ENCODE data around the gene TAF4.
"Not testable (repeated sequence)": the region's sequence is repeated elsewhere in the genome, so short reads cannot be mapped to it uniquely, and the experiment has no call there.

Gene TAF4

GRCh38 chr20:61998343-61999121, 67.1 kb downstream of the TAF4 start:
- DNase-seq = no peak

GRCh38 chr20:61997891-61998290, 67.8 kb downstream of the TAF4 start:
- DNase-seq = no peak

- DNase-seq = no peak
These were observed 68.3 kb downstream of the TAF4 start for GRCh38 chr20:61997372-61997771.

GRCh38 chr20:61994546-61994945, 71.1 kb downstream of the TAF4 start:
- no peak for DNase-seq

GRCh38 chr20:61993058-61993457, 72.6 kb downstream of the TAF4 start:
- no peak for DNase-seq

GRCh38 chr20:61991476-61991875, 74.2 kb downstream of the TAF4 start:
- DNase-seq = no peak

GRCh38 chr20:61990484-61990883, 75.2 kb downstream of the TAF4 start:
- no peak for DNase-seq

- DNase-seq = no peak
These were observed 75.9 kb downstream of the TAF4 start for GRCh38 chr20:61989741-61990140.

- no peak for DNase-seq
These were observed 77.0 kb downstream of the TAF4 start for GRCh38 chr20:61988665-61989064.

- no peak for DNase-seq
These were observed 78.8 kb downstream of the TAF4 start for GRCh38 chr20:61986762-61987321.

GRCh38 chr20:61985096-61985495, 80.6 kb downstream of the TAF4 start:
- no peak for DNase-seq

- not testable (repeated sequence) for DNase-seq
These were observed 81.2 kb downstream of the TAF4 start for GRCh38 chr20:61984431-61984830.

GRCh38 chr20:61983965-61984364, 81.7 kb downstream of the TAF4 start:
- no peak for DNase-seq

- DNase-seq = no peak
These were observed 82.7 kb downstream of the TAF4 start for GRCh38 chr20:61982951-61983315.

GRCh38 chr20:61982191-61982950, 83.3 kb downstream of the TAF4 start:
- no peak for DNase-seq

GRCh38 chr20:61981691-61982090, 84.0 kb downstream of the TAF4 start:
- not testable (repeated sequence) for DNase-seq

- no peak for DNase-seq
These were observed 84.8 kb downstream of the TAF4 start for GRCh38 chr20:61980647-61981583.

- no peak for DNase-seq
These were observed 85.7 kb downstream of the TAF4 start for GRCh38 chr20:61979701-61980635.

GRCh38 chr20:61979090-61979489, 86.6 kb downstream of the TAF4 start:
- DNase-seq = no peak

- DNase-seq = no peak
These were observed 87.2 kb downstream of the TAF4 start for GRCh38 chr20:61978491-61978890.

- DNase-seq = no peak
These were observed 88.3 kb downstream of the TAF4 start for GRCh38 chr20:61977419-61977786.
